GM19455 (cell line): ENCODE results near the gene WIPF2.

Experiments used
- ATAC-seq: cut with Tn5 transposase; IDR thresholded peaks from one replicate; pipeline ENCODE4 v1.9.1; 2021; ENCODE audit not compliant: unreplicated experiment

The WIPF2 gene

DNA sequence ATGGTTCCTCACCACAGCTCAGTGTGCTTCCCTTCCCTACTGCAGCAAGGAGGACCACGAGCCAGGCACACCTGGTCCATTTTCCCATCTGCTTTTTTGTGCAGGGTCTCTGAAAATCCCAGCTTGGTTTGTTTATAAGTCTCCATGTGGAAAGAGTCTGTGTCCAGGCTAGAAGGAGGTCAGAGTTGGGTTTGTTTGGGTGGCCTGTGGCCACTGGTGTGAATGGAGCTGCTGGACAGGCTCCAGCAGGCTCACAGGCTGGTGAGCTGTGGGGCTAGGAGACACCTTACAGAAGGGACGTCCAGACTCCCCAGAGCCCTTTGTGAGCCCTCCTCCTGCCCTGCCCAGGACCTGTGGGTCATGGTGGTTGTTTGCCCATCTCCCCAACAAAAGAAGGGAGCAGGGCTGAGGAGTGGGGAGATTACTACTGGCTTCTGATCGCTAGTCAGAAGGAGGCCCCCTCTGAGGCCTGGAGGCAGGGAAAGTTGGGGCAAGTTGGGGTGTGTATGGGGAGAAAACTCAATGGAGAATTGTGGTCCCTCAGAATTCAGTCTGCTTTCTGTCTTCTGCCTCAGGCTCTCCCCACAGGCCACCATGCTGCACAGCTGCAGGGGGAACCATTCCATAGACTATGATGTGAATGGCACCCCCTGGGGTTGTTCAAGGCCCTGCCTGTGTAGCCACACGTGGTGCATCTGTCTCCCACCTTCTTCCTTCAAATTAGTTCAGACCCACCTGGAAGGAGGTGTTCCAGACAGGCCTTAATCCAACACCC is 94.0 kb downstream of the WIPF2 start:
- no peak for ATAC-seq

DNA sequence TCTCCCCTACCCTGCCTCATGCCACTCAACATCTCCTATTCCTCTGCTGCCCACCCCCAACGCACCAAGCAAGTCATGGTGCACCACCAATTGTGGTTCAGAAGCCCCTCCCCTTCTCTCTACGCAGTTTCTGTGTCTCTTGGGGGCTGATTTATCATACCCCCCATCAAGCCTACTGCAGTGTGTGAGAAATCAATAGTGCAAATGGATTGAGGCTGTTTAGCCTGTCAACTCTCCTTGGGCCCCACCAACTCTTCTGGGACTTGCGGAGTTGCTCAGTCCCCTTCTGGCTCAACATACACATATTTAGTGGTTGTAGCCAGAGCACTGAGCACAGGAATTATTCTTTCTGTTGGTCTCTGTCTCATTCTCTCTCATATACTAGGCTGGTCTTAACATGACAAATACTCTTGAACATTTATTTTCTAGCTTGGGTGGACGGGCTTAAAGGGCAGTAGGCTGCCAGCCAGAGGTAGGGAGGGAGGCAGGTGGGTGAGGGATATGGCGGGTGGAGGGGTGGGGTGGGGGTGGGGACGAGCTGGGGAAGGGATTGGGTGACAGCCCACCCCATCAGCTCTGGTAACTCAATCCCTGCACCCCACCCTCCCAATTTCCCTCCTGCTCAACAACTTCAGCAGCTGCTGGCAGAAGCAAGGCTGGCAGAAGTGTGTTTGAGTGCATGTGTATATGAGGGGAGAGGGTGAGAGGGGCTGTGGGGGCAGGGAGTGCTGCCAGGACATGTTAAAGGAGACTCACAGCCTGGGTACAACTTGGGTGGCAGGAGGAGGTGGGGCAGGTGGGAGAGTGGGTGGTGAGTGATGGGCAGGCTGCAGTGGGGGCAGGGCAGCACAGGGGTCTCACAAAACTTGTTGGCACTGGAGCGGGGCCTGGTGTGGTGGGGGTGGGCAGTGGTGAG is 94.8 kb downstream of the WIPF2 start:
- ATAC-seq = no peak

DNA sequence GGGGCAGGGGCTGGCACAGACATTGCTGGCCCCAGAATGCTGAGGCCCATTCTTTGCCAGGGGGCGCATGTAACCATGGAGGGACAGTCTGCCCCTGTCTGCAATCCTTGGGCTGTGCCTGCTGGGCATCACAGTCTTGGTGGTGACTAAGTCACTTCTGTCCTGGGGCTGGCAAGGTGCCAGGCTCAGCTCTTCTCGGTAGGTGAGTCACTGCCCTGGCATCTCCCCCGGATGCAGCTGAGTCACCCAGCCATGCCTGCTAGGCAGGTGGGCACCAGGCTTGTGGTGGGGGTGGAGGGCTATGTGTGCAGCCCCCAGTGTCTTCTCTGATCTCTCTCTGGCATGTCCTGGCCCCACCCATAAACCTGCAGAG is 95.5 kb downstream of the WIPF2 start:
- ATAC-seq = no peak

DNA sequence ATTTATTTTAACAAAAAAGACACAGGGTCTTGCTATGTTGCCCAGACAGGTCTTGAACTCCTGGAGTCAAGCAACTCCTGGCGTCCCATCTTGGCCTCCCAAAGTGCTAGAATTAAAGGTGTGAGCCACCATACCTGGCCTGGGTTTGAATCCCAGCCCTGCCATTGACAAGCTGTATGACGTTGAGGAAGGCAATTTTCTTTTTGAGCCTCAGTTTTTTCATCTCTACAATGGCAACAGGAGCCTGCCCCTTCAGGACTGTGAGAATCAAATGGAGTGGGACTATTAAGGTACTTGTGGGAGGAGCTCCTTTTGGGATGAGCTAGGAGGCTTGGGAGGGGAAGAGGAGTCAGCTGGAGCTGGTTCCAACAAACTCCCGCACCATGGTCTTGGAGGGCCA is 96.1 kb downstream of the WIPF2 start:
- no peak for ATAC-seq

DNA sequence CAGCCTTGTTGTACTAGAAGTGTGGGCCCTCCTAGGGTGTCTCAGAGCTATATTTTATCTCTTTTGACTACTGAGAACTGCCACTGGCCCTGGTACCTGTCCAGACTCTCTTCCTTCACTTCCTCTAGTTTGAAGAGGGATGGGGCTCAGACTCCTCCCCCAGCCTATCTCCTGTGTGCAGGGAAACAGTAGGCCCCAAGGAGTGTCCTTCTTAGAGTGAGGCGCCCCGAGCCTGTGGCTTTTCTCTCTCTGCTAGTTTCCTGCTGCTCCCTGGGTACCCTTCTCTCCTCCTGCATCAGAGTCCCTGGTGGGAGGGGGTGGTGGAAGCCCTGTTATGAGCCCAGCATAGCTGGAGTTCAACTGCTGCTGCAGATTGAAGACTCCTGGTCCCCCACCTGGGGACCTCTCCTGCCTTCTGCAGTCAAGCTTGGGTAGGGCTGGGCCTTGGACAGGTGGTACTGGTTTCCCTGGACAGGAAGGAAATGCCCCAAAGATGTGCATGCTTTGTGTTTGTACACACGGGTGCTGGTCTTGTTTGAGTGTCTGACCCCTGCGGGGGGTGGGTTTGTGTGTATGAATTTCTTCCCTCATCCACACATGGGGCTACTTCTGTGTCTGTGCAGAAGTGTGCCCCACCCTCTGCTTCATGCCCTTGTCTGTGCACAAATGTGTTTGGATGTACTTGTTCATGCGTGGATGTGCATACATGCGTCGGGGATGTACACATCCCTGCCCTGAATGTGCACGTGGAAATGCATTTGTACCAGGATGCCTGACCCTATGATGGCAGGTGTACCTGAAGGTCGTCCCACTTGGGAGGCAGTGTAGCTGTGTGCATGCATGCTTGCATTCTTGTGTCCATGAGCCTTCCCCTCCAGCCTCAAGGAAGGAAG is 96.8 kb downstream of the WIPF2 start:
- no peak for ATAC-seq

DNA sequence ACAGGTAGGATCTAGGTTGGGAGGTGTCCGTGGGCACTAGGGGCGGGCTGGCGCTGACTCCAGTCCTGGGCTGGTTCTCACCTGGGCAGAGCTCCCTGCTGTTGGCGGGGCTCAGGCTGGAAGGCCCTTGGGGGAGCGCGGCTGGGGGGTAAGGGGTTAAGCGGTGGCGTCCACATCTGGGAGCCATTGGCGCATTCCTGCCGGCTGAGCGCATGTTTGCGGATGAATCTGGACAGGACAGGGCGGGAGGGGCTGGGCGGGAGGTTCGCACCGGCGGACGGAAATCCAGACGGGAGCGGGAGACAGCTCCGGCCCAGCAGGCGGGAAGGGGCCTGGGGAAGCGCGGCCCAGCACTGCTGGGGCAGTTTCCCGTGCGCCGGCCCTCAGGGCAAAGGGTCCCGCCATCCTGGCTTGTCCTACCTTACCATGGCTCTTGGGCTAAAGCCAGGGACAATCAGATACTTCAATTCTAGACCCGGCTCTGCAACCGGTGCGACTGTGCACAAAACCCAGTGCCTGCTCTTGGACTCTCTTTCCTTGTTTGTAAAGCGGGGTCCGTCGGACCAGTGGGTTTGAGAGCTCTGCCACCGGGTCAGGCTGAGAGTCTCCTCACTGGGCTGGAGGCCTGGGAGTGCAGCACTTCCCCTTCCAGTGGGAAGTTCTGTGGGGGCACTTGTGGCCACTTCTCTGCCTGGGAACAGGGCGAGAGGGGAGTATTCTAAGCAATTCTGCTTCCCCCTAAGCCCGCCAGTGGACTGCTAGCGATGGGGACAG is 97.7 kb downstream of the WIPF2 start:
- no peak for ATAC-seq

DNA sequence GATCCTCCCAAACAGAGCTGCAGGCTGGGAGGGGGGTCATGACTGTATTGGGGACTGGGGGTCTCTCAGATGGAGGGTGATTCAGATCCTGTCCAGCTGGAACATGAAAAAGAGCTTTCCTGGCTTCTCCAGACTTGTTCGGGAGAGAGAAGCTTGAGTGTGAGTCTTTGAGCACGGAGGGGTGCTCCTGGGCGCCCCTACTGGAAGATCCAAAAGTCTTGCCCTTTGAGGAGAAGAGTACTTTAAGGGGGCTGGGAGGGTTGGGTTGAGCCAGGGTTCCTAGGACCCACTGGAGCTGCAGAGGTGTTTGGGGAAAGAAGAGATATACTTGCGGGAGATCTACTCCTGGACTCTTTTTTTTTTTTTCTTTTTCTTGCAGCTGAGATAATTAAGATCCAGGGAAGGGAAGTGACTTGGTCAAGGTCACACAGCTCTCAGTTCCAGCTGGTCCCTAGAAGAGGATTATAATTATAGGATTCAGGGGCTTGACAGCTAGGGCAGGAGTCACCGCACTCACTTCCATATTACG is 98.3 kb downstream of the WIPF2 start:
- ATAC-seq = no peak

DNA sequence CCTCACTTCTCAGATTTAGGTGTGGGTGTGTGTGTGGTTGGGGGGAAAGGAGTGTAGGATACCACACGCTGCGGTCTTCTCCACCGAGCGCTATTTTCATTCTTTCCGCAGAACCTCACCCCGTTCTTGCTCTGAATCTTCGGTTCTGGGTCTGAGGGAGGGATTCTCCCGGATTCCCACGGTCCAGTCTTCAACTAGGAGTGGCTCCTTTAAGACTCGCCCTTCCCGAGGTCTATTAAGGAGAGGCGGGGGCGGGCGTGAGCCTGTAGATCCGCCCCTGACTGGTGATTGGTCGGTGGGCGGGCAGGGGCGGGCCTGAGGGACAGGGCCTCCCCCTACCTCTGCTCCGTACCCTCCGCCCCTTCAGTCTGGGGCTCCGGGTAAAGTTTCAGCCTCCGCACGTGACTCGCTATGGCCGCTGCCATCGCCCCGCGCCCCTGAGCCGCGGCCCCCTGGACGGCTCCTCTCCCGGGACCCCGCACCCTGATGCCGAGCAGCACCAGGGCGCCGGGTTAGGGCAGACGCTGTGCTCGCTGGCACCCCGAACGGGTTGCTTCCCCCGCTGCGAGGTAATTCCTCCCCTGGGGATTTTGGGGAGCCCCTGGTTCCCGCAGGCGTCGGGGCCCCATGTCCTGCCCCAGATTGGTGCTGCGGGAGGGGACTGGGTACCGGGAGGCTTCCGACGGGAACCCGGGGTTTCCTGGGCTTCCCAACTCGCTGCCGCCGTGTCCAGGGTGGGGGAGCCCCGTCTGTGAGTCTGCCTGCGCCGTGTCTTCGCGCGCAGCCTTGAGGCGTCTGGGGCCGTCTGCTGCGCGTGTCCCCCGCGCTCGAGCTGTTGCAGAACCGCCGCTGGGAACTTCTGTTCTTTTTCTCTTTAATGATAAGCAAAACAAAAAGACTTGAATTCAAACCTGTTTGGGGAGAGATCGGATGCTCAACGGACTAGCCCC is 99.1 kb downstream of the WIPF2 start:
- peak; percentile 48 for ATAC-seq

DNA sequence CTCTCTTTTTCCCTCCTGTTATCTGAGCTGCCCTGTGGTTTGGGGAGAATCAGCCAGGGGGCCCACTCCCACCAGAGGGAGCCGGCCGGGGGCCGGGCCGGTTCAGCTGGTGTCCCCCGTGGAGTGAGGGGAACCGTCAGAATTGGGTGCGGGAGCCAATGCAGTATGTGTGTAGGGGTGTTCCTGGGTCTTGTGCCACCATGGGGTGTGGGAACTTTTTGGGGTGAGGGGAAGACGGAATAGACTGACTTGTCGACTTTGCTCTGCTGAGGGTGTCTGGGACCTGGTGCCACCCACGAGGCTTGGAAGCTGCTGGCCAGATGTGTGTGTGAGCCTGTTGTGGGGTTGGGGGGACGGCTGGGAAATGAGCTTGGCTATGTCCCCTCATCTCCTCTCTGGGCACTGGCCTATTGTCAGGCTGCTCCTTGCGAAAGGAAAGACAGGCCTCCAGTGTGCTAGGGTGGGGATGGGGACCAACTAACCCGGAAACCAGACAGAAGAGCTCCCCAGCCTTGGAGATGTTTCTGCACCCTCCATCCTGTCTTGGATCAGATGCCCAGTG is 99.8 kb downstream of the WIPF2 start:
- ATAC-seq = no peak

DNA sequence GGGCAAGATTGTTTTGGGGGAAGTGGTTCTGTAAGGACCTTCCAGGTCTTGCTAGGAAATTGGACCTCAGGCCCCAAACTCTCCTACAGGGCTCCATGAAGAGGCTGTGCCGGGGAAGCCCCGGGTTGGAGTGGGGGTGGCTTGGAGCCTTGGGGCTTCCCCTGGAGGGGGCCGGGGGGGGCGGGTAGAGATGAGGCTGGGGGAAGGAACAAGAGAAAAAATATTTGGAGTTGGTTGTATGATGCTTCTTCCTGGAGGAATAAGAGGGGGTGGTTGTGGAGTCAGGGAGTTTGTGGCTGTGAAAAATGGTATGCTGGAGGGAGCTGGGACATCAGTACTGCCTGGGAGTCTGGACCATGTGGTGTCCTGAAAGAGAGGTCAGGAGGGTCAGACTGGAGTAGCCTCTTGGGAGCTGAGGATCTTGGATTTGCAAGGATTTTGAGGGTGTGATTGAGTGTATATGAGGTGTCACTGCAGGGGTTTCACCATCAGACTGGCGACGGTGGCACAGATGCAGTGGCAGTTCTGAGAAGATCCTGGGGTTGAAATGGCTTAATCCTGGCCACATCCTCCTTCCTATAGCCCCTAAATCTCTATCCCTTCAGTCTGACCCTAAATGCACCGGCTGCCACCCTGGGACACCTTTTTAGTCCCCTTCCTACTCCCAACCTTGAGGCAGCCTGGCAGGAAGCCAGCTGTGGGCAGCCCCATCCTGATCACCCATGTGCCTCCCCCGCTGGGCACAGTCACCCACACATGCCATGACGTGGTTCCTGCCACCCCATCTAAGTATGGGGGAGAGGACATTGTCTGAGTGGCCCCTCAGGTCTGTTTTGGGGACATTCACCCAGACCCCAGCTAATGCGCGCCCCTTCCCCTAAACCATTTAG is 100.8 kb downstream of the WIPF2 start:
- no peak for ATAC-seq

DNA sequence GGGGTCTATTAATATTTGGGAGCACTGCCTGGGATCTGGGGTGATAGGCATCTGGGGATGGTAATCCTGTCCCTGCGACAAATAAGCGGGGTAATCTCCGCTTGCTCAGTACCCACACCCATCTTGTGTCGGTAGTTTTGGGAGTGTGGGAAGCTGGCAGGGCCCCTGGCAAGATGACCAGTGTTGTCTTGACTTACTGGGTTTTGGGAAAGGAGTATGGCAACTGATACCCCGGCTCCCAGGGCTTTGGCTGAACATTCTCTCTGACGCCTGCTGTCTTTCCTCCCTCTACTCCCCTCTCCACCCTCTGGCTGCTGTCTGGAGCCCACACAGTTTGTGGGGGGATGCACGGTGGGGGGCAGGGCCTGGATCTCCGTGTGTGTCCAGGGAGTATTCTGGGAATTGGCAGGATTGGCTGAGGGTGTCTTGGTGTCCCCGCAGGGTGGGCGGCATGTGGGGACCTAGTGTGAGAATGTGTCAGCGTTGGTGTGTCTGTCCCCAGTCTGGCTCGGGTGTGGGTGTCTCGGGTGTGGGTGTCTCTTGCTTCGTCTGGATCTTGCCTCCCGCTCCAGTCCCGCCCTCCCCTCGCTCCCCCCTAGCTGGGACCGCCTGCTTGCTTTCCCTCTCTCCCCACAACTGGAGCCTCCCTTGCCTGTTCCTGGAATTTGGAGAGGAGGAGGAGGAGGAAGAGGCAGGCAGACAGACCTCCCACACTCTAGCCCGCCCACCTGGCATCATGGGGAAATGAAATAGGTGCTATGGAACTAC is 101.8 kb downstream of the WIPF2 start:
- no peak for ATAC-seq

DNA sequence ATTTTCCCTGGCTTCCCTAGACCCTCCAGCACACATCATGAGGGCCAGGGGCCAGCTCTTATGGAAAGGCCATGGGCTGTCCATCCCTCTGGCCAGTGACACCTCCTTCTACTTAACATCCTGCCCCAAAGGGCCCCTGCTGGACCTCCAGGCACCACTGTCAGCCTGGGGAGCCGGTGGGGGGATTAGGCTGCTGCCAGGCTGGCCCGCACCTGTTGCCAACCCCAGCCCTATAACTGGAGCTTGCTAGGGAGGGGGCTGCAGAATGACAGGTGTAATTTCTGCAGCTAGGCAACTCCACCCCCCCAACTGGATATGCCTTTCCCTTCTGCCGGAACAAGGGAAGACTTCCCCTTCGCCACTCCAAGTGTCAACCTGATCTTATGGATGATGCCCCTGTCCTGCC is 102.4 kb downstream of the WIPF2 start:
- ATAC-seq = no peak

DNA sequence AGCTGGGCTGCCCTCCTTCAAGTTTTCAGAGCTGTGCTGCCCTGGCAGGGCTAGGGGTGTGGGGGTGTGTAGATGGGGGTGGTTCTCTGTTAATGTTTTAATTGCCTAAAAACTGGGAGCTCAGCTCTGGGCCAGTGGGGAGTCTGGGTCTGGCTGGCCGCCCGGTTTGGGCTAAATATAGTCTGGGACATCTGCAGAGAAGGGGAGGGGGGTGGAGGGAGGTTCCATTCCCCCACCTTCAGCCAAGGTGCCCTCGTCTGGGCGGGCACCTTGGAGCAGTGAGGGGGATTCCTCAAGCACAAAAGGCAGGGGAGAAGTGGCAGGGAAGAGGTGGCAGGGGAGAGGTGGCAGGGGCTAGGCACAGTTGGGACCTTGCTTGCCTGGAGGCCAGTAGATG is 102.9 kb downstream of the WIPF2 start:
- ATAC-seq = no peak

DNA sequence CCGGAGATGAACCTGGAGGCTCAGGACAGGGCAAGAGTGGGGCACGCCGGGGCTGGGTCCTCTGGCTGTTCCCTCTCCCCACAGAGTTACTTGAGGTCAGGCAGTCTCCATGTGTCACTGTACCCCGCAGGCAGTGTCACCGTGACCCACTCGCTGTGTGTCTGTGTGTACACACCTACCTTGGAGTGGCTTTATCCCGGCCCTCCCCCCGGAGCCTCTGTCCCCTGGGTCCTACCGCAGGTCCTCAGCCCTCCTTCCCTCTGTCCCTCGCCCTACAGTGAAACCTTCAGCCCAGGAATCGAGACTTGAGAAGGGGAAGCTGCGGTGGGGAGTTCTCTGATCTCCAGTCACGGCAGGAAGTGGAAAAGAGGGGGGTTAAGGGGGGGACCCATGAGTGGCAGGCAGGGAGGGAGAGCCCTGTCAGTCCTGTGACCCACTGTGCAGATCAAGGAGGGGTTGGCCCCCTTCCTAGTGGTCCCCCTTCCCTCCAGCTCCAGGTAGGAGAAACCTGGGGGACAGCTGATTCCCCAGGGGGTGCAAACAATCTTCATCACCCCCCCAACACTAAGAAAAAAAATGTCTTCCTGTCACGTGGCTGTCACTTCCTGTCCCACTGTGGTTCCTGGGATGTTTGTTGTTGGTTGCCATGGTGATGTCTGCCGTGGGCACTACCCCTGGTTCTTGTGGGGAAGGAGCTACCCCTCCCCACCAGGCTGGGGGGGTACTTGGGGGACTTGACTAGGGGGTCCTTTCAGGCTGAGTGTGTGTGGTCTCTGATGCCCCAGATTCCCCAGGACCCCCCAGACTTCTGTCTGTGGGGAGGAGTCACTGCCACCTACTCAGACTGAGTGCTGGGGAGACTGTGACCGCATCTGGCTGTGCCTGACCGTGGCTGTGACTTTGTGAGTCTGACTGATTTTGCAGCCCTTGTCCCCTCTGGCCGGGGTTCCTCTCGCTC is 103.5 kb downstream of the WIPF2 start:
- ATAC-seq = peak; percentile 38

DNA sequence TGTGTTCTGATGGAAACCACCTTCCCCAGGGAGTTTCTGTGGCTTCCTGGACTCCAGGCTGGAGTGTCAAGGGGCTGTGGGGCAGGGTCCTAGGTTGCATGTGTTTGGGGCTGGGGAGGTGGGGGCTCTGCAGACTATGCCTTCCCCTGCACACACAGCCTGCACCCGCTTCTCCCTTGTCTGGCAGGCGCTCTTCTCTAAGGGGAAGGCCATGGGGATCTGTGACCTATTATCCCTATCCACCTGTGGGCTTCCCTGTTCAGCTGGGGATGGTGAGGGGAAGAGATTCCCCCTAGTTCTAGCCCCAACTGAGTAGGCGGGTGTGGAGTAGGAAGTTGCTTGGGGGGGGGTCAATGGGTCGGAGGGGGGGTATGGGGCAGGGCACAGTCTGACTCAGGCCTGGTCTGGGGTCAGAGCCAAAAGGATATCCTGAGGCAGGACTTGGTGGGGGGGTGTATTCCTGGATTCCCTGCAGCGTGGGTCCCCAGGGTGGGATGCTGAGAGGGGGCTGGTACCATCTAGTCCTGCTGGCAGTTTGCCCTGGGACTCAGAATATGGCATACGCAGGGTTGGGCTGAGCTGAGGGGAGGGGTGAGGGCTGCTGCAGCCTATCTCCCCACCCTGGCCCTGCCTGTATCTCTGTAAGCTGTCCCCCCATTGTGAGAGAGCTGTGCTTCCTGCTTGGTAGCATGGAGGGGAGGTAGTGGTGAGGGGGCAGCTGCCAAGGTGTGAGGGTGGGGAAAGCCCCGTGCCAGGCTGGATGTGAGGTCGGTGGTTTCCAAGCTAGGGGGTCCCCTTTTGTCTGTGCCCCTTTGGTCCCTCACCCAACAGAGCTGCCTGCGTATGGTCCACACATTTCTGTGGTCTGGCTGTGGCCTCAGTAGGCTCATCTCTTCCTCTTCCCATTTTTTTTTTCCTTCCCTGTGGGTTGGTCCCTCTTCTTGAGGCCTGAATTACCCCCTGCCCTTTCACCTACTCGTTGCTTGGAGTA is 104.6 kb downstream of the WIPF2 start:
- no peak for ATAC-seq
